GM18517 (cell line): ENCODE results near the gene CSK.

ENCODE experiments used
- ATAC-seq: cut with Tn5 transposase; IDR thresholded peaks from one replicate; pipeline ENCODE4 v1.9.1; 2021; ENCODE audit warnings: mild to moderate bottlenecking, moderate library complexity; ENCODE audit not compliant: unreplicated experiment

Gene CSK

DNA sequence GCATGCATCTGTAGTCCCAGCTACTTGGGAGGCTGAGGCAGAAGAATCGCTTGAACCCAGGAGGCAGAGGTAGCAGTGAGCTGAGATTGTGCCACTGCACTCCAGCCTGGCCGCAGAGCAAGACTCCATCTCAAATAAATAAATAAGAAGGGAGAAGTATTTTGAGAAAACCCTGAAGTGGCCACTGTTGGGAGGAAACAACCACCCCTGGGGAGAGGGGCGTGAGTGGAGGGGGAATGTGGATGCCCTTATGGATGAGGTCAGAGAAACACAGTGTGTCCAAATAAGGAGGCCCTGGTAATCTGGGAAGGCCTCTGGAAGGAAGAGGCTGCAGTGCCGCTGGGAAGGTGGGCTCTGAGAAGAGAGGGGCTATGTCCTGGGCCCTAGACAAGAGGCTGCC, 40.4 kb downstream of the CSK start:
- no peak for ATAC-seq

DNA sequence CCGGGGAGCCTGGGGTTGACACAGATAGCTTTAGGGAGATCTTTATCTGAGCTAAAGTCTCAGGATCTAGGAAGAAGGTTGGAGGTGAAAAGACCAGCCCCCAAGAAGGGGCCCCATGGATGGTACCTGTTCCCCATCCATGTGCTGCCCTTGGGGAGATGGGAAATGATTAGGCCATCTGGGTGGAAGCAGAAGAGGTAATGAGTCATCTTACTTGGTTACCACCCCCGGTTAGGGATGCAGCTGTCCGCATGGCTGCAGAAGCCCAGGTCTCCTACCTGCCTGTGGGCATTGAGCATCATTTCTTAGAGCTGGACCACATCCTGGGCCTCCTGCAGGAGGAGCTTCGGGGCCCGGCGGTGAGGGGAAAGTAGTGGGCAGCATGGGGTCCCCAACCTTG, 41.4 kb downstream of the CSK start:
- ATAC-seq = no peak

DNA sequence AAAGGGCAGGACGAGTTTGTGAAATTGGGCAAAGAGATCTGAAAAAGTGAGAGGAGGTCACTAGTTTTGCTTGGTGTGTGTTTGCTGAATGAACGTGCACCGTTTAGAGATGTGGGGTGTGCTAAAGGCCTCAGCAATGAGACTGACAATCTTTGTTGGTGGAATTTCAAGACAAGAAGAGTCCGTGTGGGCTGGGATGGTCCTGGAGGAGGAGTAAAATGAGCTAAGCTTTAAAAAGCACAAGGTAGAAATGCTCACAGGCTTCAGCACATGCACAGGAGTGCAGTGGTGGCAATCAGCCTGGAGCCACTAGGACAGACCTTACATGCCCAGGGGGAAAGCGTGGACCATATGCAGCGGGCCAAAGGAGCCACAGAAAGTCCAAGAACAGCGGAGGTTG, 43.1 kb downstream of the CSK start:
- ATAC-seq = no peak

DNA sequence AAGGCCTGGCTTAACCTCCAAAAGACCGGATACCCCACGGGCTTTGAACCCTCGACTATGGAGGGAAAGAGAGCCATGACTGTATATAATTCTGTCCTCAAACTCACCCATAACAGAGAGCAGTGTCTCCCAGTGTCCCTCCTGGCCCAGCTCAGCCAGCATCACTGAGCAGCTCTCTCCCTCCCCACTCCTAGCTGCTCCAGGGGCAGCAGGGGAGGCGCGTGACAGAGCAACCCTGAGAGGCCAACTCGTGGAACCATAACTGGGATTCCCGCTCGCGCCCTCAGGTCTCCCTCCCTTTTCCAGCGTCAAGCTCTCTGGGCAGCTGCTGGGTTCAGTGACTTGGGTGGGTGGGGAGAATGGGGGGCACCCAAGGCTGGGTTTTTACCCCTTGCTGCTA, 44.0 kb downstream of the CSK start:
- ATAC-seq = no peak

DNA sequence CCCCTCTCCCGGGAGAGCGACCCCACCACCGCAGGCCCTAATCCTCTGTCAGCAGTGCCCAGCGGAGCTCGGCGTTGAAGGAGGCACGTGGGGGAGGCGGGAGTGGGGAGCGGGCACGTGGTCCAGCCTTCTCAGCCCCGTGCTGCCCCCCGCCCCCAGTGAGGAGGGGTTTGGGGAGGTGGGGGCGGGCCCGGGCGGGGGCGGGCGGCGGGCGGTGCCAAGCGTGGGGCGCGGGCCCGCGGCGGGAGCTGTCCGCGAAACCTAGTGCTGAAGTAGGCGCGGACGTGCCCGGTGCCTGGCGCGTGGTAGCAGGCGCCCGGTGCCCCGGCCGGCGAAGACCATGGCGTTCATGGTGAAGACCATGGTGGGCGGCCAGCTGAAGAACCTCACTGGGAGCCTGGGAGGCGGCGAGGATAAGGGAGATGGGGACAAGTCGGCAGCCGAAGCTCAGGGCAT, 44.5 kb downstream of the CSK start, which contains the start of gene CPLX3:
TSS of gene CPLX3 (plus strand) at position 264 of the 456 bp plus-strand sequence. CDS start at position 341, 77 bp downstream.
- ATAC-seq = no peak

DNA sequence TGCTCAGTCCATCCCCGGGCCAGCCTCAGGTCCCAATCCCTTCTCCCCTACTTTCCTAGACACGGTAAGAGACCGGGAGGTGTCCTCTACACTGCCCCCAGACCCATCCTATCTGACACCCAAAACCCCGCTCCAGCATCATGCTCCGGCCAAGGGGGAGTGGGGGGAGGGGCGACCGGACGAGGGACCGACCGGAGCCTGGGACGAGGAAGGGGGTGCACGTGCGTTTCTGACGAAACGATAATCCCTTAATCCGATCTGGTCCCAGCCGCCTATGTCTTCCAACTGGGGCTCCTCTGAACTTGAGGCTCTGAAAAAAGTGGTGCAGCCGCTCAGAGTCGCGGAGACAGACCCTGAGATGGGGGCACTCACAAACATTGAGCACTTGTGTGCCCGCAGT, 45.0 kb downstream of the CSK start:
- no peak for ATAC-seq

DNA sequence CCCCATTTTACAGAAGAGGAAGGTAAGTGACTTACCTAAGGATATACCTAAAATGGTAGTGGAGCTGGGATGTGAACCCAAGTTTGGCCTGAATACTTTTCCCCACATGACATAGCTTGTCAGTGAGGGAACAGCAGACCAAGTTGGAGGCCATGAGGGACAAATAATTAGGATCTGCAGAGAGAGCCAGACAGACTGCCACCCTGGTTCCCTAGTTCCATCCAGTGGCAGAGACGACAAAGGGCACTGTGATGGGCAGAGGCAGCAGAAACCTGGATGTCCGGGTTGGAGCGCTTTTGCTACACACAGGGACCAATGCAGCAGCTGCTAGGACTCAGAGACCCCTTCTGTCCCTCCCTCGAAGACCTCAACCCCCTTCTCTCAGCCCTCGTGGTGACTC, 45.7 kb downstream of the CSK start:
- ATAC-seq = no peak

DNA sequence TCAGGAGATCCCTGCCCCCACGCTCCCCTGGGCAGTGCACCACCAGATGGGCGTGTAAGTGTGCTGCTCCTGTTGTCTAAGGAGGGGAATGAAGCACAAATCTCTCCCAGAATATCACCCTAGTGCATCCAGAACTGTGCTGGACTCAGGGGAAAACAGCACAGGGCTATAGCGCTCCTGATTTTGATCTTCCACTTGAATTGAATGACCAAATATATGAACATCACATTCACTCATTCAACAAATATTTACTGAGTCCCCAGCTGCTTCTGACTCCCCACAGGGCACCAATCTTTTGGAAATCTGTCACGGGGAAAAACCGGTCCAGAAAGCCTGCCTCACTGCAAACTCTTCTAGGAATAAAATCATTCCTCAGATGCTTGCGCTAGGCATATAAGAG, 47.0 kb downstream of the CSK start:
- ATAC-seq = no peak

DNA sequence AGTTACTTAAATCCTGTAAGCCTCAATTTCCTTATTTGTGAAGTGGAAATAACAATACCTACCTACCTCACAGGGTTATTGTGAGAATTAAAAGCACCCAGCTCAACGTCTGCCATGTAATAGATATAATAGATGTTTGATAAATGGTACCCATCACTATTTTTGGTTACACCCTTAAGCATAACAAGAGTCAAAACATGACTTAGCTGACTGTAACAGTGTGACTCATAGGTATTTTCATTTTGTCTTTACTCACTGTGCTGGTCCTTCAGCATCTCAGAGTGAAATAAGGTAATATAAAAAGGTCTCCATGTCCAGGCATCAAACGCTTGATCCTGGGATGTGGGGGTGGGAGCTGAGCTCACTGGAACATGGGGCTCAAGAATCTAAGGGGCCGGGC, 47.6 kb downstream of the CSK start:
- no peak for ATAC-seq

DNA sequence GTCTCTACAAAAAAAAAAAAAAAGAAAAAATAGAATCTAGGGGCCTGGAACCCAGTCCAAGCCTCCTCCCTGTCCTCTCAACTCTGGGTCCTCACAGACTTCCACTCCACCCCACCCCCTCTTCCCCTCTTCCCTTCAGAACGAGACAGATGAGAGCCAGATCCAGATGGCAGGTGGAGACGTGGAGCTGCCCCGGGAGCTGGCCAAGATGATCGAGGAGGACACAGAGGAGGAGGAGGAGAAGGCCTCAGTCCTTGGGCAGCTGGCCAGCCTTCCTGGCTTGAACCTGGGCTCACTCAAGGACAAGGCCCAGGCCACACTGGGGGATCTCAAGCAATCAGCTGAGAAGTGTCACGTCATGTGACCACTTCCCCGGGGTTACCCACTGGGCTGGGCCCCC, 48.1 kb downstream of the CSK start:
- no peak for ATAC-seq

DNA sequence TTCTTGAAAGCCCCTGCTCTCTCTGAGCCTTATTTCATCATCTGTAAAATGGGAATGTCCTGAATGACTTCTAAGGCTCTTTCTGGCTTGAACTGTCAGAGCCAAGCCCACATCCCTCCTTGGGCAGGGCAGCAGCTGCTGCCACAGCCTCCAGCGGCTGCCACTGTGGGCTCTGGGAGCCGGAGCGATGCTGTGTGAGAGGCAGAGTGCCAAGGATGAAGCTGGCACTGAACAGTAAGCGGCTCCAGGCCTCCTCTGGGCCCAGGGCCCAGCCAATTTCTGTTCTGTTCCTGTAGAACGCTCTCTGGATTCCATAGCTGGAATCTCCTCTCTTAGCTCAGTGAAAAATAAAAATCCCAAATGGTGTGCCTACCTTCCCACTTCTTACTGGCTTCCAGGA, 49.0 kb downstream of the CSK start:
- no peak for ATAC-seq

DNA sequence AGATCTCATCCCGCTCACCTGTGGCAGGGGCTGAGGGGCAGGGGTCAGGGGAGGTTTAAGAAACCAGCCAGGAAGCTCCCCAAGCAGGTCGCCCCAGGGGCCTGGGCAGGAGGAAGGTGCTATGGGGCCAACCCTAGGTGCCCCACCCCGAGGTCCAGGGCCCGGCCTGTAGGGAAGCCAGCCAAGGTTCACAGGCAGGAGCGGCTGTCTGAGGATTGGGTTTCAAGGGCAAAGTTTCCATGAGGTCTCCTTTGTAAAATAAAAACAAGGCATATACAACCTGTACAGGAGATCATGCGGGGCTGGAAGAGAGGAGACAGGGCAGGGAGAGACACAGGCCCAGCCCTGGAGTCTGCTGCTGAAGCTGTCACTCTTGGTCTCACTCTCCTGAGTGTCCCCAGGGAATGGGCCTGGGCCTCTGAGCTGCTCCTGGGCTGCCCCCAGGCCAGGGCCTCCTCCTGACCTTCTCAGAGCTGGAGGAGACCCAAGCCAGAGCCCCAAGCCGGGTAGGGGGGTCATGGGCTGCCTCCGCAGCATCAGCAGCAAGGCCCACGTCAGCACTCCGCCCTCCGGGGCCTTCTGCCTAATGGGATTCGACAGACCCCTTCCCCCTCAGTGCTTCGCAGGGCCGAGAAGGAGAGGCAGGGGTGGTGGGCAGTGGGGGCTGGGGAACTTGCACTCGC, 50.1 kb downstream of the CSK start:
- no peak for ATAC-seq

DNA sequence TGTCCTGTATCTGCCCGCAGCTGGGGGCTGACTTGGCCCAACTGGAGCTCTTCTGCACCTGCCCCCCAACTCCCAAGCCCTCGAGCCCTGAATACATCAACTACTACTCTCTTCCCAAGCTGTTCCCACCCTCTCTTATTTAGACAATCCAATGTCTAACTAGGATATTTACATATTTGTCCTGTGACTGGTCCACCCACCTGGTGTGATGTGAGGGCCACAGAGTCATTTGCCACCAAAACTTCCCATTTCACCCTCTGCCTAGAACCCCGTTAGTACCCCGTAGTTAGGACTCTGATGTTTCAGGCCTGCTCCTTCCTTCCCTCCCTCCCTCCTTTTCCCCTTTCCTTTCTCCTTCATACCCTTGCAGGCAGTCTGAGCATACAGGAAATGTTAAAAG, 50.9 kb downstream of the CSK start:
- ATAC-seq = no peak

DNA sequence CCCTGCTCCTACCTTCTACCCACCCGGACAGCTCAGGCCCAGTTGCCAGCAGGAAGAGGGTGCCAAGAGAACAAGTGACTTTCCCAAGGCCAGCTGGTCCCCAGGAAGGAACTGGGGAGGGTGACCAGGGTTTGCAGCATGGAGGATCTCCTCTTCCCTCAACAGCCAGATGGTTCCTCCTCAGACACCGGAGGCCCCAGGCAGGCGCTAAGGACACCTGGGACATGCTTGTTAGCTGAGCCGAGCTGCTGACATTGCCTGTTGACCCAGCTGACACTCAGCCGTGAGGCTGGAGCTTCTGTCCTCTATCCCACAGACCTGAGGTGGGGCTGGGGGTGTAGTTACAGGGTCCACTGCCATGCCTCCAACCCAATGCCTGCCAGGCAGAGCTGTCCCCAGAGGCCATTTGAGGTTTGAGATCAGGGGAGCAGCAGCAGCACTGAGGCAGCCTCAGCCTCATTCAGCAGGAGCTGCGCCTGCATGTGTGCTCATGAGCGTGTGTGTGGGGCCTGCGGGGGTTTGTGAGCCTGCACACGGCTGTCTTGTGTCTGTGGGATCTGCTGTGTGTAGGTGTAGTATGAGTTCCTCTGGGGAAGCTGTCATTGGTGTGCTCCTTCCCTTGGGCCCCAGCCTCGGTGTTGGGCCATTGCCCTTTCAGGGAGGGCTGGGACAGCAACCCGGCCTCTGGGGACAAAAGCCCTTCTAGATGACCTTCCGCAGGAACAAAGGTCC, 51.7 kb downstream of the CSK start:
- ATAC-seq = no peak

DNA sequence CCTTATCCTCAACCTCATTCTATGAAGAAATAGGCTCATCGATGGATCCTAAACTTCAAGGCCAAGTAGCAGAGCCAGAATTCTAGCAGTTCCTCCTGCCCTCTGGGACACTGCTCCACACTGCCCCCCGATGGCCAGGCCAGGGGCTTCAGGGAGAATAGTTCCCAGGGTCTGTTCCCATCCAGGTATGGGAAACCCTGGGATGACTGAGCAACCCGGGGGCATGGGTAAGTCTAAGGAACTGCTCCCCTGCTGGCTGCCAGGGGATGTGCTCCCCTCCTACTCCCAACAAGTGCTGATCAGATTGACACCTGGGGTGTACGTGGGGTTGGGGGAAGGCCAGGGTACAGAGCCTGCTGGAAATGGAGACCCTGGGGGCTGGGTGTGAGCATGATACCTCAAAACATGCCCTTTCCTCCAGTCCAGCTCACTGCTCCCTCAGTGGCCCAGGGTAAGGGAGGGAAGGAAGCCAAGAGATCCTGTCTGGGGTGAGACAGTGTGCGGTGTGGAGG, 53.5 kb downstream of the CSK start:
- no peak for ATAC-seq

DNA sequence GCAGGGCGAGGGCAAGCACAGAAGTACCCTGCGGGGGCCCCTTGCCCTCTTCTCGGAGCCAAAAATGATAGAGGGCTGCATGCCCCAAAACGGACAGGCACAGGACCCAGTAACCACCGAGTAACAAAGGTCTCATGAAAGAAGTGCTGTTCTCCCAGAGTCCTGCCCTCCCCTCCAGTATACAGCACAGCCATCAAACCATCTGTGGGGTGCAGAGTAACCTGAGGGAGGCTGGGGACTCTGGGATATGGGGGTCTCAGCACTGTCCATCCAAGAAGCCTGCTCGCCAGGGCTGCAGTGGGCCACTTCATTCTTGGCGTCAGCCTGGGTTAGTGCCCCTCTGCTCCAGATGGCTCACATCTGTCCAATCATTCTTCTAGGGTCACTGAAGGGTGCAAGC, 55.0 kb downstream of the CSK start:
- no peak for ATAC-seq

DNA sequence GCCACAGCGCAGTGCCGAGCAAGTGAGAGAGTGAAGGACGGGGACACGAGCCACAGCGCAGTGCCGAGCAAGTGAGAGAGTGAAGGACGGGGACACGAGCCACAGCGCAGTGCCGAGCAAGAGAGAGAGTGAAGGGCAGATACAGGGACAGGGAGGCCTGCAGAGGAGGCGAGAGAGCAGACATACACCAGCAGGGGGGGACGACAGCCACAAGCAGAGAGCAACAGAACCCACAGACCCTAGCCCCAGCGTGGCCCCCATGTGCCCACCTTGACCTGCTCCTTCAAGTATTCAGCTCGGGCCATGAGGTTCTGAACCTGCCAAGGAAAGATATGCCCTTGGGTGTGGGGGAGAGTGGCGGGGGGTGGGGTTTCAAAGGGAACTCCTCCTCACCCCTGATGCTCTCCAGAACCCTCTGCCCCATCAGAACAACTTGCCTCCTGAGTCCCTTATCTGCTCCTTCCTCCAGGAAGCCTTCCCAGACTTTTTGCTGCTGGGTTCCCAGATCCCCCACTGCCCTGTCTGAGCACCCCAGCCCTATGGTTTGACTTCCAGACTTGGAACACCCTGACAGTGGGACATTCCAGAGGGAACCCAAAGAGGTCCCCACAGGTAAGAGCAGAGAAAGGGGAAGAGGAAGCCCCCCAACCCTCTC, 55.7 kb downstream of the CSK start:
- ATAC-seq = no peak

DNA sequence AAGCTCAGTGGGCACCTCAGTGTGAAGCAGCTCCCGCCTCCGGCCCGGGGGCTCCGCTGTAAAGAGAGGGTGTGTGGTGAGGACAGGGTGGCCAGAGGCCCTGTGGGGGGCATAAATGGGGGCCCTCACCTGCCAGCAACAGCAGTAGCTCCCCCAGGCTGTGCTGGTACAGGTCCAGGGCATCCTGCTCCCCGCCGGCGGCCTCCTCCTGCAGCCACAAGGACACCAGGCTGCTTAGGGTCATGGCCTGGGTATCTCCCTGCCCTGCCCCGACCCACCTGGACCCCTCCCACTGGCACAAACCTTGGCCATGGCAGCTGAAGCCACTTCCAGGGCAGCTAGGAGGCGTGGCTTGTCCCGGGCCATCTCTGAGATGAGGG, 56.2 kb downstream of the CSK start:
- ATAC-seq = no peak

DNA sequence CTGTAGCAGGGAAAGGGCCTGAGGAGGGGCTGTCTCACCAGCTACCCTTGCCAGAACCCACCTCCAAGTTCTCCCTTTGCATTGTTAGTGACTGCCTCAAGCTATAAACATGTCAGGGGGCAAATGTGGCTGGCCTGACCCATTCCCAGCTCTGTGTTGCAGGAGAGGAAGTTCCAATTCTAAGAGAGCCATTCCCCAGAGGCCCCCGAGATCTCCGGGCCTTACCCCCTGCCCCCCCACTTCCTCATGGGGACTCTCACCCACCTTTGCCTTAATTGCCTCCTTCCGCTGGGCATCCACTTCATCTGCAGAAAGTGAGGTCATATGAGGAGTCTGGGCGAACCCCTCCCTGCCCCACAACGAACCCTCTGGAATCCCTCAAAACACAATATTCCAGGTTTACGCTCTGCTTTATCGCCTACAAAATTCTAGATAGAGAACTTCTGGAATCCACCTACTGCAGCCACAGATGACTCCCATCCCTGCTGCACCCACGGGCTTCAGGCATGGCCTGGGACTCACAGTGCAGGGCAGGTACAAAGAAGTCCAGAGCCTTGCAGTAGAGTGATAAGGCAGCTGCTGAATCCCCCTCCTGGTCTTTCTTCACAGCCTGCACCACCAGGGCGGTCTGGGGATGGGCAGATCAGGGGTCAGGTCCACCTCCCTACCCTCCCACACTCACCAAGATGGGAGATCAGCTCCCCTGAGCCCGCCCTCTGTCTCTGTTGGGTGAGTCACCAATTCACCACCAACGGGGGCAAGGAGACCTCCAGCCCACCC, 57.1 kb downstream of the CSK start:
- no peak for ATAC-seq

DNA sequence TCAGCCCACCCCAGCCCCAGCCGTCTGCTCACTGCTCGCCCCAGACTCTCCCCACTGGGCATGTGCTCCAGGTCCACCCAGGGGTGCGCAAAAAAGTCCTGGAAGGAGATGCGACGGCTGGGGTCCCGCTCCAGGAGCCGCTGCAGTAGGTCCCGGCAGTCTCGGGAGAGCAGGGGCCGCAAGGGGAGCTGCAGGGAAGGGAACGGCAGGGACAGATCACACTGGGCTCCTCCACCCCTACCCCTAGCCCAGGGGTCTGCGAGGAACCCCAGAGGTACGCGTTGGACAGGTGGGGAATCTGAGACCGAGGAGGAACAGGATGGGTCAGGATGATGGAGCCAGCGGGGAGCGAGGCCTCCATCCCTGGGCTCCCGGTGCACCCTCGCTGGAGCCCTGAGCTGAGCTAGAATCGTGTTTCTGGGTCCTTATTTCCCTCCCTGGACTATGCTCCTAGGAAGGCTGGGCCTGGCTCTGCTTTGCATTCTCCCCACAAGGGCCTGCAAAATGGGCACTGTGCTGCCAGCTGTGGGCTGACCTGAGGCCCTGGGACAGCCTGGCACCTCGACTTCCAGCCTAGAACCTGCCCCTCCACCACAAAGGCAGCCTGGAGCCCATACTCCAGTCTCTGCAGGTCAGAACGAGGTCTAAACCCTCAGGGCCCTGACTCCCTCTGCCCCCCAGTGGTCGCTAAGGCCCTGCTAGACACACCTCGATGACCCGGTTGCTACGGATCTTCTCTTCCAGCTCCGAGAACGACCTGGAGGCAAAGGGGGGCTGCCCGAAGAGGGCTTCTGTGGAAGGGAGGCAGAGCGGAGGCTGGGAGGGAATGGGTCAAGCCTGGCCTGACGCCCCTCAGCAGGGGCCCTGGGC, 57.9 kb downstream of the CSK start:
- ATAC-seq = no peak
